Measurements from ENCODE around the gene PARM1.

PARM1 gene

GRCh38 chr4:75036046-75036830 lies 103.3 kb downstream of the PARM1 start:
- TF ChIP-seq EZH2phosphoT487 (conservative IDR thresholded peaks at IDR 0.05; ENCODE audit: low read length) (no peak), CTCF (IDR thresholded peaks at IDR 0.05; ENCODE audit: insufficient read depth, low read length, poor library complexity, severe bottlenecking) (no peak)
- Histone ChIP-seq H2AFZ (ENCODE audit: low read depth, low read length, severe bottlenecking) (no peak overlapping the region), H3K9me3 (ENCODE audit: insufficient read depth, low read length) (no peaks in the 10 kb centered on the region), H3K27ac (ENCODE audit: low read depth, low read length) (no peak overlapping the region), H3K27me3 (ENCODE audit: low read length) (no peaks in the 10 kb centered on the region), H3K36me3 (ENCODE audit: low read length) (no peaks in the 10 kb centered on the region), H3F3A (ENCODE audit: insufficient read depth) (no peaks in the 10 kb centered on the region), H3K9me2 (replicated peaks; ENCODE audit: insufficient read depth, low read length) (no peaks in the 10 kb centered on the region), H3K4me2 (ENCODE audit: low read depth, low read length, poor library complexity, severe bottlenecking) (no peak overlapping the region), H3K9ac (ENCODE audit: low read length) (no peak overlapping the region), H3K79me2 (ENCODE audit: insufficient read depth, low read length) (no peaks in the 10 kb centered on the region), H3K4me3 (ENCODE audit: insufficient read depth, low read length, poor library complexity, severe bottlenecking) (no peak overlapping the region), H4K20me1 (ENCODE audit: low read depth, low read length) (no peaks in the 10 kb centered on the region)

GRCh38 chr4:75037252-75037651 lies 104.3 kb downstream of the PARM1 start:
- Histone ChIP-seq H3K9me2 (replicated peaks; ENCODE audit: insufficient read depth, low read length) (no peaks in the 10 kb centered on the region), H3K79me2 (ENCODE audit: insufficient read depth, low read length) (no peaks in the 10 kb centered on the region), H3K36me3 (ENCODE audit: low read length) (no peaks in the 10 kb centered on the region), H3K9me3 (ENCODE audit: insufficient read depth, low read length) (no peaks in the 10 kb centered on the region), H3K4me3 (ENCODE audit: insufficient read depth, low read length, poor library complexity, severe bottlenecking) (no peak overlapping the region), H2AFZ (ENCODE audit: low read depth, low read length, severe bottlenecking) (no peak overlapping the region), H3K4me2 (ENCODE audit: low read depth, low read length, poor library complexity, severe bottlenecking) (no peak overlapping the region), H3F3A (ENCODE audit: insufficient read depth) (no peaks in the 10 kb centered on the region), H4K20me1 (ENCODE audit: low read depth, low read length) (no peaks in the 10 kb centered on the region), H3K27ac (ENCODE audit: low read depth, low read length) (no peak overlapping the region), H3K9ac (ENCODE audit: low read length) (no peak overlapping the region), H3K27me3 (ENCODE audit: low read length) (no peaks in the 10 kb centered on the region)
- TF ChIP-seq CTCF (IDR thresholded peaks at IDR 0.05; ENCODE audit: insufficient read depth, low read length, poor library complexity, severe bottlenecking) = no peak
- no peak for TF ChIP-seq EZH2phosphoT487 (conservative IDR thresholded peaks at IDR 0.05; ENCODE audit: low read length)

GRCh38 chr4:75038376-75038775 lies 105.5 kb downstream of the PARM1 start:
- Histone ChIP-seq H3K27ac (ENCODE audit: low read depth, low read length) (no peak overlapping the region), H4K20me1 (ENCODE audit: low read depth, low read length) (no peaks in the 10 kb centered on the region), H3K4me3 (ENCODE audit: insufficient read depth, low read length, poor library complexity, severe bottlenecking) (no peak overlapping the region), H3K9me3 (ENCODE audit: insufficient read depth, low read length) (no peaks in the 10 kb centered on the region), H3K79me2 (ENCODE audit: insufficient read depth, low read length) (no peaks in the 10 kb centered on the region), H3K27me3 (ENCODE audit: low read length) (no peaks in the 10 kb centered on the region), H3F3A (ENCODE audit: insufficient read depth) (no peaks in the 10 kb centered on the region), H3K36me3 (ENCODE audit: low read length) (no peaks in the 10 kb centered on the region), H3K9ac (ENCODE audit: low read length) (no peak overlapping the region), H3K4me2 (ENCODE audit: low read depth, low read length, poor library complexity, severe bottlenecking) (no peak overlapping the region), H2AFZ (ENCODE audit: low read depth, low read length, severe bottlenecking) (no peak overlapping the region), H3K9me2 (replicated peaks; ENCODE audit: insufficient read depth, low read length) (no peaks in the 10 kb centered on the region)
- TF ChIP-seq EZH2phosphoT487 (conservative IDR thresholded peaks at IDR 0.05; ENCODE audit: low read length) = no peak
- no peak for TF ChIP-seq CTCF (IDR thresholded peaks at IDR 0.05; ENCODE audit: insufficient read depth, low read length, poor library complexity, severe bottlenecking)

Data from SU-DHL-6 (cell line).